A673 (cell line): ENCODE results near the gene SFSWAP.

Experiments used
- EZH2 ChIP-seq: fragments of 200-600 bp; sonication (generic); IDR thresholded peaks from 2 replicates; pipeline ENCODE4 v1.6.1; 2017; ENCODE audit warnings: borderline replicate concordance, low read depth, mild to moderate bottlenecking, mixed read lengths, antibody characterized with exemption, low read length; ENCODE audit not compliant: poor library complexity, severe bottlenecking
- TF ChIP-seq, protein P1 (sequence below): fragments of 300-800, 200-600 bp; sonication (generic); conservative IDR thresholded peaks from 2 replicates; pipeline ENCODE4 v1.5.1; 2017; ENCODE audit warnings: low read depth, mild to moderate bottlenecking, antibody characterized with exemption, low read length, moderate library complexity, mixed read lengths

DNA sequence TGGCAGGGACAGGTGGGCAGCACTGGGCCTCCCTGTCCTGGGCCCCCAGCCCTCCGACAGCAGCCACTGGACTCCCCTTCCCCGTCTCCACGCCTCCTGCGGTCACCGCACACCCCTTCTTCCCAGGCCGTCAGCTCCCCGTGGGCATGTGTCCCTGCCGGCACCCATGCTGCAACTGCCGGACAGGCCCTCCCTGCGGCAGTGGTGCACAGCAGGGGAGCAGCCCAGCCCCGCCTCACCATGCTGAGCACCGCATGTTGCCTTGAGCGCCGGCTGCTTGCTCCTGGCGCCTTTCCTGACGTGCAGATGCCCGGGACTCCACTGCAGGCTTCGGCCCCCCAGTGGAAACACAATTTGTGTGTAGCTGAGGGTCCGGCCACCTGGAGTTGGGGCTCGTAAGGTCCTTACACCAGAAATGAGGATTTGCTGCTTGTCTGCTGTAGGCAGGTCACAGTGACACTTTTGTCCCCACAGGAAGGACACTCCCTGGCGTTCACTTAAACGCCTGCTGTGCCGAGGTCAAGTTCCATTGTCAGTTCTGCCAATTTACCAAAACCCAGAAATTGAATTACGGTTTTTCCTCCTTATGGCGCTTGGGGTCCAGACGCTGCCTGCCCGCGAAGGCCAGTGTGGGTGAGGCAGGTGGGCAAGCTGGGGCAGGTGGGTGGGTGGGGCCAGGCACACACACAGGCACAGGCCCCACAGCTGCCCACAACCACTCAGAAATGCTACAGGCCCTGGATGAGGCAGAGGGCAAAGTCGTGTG is 89.1 kb downstream of the SFSWAP start:
- TF ChIP-seq, protein P1, sequence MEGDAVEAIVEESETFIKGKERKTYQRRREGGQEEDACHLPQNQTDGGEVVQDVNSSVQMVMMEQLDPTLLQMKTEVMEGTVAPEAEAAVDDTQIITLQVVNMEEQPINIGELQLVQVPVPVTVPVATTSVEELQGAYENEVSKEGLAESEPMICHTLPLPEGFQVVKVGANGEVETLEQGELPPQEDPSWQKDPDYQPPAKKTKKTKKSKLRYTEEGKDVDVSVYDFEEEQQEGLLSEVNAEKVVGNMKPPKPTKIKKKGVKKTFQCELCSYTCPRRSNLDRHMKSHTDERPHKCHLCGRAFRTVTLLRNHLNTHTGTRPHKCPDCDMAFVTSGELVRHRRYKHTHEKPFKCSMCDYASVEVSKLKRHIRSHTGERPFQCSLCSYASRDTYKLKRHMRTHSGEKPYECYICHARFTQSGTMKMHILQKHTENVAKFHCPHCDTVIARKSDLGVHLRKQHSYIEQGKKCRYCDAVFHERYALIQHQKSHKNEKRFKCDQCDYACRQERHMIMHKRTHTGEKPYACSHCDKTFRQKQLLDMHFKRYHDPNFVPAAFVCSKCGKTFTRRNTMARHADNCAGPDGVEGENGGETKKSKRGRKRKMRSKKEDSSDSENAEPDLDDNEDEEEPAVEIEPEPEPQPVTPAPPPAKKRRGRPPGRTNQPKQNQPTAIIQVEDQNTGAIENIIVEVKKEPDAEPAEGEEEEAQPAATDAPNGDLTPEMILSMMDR: no peak
- TF ChIP-seq EZH2: no peak
